Inflammatory macrophage (primary cell): ENCODE data around the gene BHLHE23.

ENCODE experiments used
- DNase-seq, 2 donors: peaks; one replicate each; pipeline ENCODE4 v3.0.0-alpha.2; 2020 to 2022

BHLHE23 gene

DNA sequence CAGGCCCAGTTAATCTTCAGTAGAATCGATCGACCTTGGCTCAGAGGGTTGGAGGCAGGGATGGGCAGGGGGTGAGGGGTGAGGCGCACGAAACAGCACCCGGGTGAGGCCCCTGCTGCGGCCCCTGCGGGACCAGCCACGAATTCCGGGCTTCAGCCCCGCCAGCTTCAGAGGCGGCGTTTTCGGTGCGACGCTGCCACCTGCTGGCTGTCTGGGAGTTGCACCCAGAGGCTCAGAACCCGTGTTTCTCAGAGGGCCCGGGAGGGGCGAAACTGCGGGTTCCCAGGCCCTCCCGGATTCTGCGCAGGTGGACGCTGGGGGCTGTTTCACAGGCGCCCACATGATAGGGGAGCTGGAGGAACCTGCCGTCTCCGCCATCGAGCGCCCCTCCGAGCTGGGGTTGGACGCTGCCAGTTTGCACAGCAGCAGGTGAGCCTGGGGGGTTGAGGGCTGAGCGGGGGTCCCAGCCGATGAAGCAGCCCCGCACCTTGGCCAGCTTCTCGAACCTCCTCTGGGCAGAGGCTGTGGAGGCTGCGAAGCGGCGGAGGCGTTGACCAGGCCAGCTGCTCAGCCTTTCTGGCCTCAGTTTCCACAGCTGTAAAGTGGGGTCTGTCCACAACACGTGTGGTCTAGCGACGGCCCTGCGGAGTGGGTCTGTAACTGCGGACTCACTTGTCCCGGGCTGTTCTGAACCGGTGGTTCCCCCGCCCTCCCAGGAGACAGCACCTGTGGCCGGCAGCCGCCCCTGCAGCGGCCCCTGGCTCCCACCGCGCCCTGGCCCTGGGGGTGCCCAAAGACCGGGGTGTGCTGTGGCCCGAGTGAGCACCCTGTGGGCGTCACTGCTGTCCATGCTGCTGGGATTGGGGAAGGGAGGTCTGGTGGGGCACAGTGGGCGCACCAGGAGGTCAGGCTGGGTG is 2.5 kb upstream of the BHLHE23 start:
- DNase-seq: peak; percentile 78 to 80

DNA sequence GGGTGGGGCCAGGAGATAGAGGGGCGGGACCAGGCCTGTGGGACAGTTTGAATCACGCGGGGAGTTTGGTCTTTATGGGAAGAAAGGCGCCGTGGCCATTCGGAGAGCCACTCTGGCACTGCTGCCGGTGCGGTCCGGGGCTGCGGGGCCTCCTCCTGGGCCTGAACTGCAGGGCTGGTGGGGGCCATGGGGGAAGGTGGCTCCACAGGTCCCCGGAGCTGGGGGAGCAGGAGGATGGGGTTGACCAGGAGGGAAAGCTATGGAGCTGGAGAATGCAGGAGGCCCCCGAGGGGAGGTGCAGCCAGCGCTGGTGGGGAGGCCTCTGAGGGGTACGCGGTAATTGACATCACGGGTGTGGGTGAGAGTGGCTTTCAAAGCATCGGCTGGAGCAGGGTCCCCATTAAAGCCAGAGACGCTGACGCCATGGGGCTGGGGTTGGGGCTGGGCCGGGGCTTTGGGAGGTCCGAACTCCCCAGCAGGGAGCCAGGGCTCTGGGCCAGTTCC is 1.8 kb upstream of the BHLHE23 start:
- DNase-seq: no peak

DNA sequence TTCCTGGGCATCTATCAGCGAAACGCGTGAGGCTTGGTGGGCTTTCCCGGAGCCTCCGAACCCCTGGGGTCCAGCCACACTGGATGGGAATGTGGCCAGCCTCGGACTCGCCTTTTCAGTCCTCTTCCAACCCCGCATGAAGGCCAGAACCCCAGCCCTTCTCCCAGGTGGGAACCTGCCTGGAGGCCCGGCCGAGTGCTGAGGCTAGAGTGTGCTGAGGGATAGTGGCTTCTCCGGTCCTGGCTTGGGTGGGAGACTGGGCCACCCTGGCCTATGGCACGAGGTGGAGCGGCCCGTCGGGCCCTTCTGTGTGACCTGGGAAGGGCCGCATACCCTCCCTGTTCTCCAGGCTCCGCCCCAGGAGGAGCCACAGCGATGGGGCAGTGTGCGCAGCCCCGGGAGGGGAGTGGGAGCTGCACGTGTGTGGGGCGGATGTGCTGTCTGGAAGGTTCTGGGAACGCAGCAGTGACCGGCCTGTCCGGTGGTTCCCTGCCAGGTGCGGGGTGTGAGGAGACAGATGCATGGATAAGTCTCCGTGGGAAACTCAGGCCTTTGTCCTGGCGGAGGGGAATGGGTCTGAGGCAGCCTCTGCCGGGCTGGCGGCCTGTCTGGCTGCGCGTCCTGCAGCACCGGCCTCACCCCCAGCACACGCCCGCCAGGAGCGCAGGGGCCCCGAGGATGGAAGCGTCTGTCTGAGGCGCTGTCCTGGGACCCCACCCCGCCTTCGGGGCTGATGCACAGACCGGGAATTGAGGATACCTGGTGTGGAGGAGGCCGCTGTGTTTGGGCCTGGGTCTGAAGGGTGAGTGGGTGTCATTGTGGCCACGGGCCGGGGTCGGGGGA is 1.1 kb upstream of the BHLHE23 start:
- no peak for DNase-seq

DNA sequence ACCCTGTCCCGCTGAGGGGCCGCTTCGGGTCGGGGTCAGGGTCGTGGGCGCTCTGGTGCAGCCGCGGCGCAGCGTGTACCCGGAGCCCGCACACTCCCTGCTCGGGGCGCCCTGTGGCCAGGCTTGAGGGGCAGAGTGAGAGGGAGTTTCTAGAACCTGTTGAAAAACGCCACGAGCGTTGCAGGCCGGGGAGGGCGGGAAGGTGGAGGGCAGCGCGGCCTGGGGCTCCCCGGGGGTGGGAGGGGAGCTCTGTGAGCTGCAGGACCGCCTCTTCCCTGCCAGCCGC is 539 bp upstream of the BHLHE23 start:
- DNase-seq: no peak

DNA sequence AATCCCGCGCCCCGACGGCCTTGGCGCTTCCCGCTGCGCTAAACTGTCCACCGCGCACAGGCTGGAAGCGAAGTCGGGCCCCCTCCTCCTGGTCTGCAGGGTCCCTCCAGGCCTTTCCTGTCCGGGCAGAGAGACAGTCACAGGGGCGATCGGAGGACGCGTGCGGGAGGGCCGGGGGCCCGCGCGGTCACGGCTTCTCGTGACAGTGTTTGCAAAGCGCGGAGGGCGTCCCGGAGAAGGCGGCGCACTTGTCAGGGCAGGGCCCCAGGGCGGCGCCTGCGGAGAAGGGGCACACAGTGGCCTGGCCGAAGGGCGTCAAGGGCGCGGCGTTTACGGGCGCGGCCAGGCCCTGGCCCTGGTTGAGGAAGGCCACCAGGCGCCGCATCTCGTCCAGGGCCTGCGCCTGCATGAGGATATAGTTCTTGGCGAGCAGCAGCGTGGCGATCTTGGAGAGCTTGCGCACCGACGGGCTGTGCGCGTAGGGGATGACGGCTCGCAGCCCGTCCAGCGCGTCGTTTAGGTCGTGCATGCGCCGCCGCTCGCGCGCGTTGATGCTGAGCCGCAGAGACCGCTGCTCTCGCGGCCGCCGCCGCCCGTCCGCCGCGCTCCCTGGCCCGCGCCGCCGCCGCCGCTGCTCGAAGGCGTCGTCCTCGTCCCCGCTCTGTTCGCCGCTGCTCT is 763 bp downstream of the BHLHE23 start:
- no peak for DNase-seq

DNA sequence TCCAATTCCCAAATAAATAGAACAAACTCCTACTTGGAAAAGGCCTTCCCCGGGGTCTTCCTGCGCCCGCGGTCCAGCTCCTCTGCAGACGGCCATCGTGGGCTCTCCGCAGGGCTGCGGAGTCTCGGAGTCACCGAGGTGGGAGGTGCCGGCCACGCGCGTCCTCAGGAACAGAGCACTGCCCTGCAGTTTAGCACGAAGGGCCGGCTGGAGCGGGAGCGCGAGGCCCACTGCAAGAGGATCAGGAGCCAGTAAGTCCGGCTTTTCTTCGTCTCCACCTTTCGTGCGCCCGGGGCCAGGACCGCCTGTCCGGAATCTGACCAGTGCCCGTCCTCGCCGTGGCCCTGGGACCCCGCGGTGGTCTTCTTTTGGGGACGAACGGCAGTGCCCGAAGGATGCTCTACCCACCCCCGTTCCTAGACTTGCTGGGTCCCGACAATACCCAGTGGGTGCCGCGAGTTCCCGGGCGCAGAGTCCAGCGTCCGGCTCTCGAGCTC is 1.4 kb downstream of the BHLHE23 start:
- no peak for DNase-seq

DNA sequence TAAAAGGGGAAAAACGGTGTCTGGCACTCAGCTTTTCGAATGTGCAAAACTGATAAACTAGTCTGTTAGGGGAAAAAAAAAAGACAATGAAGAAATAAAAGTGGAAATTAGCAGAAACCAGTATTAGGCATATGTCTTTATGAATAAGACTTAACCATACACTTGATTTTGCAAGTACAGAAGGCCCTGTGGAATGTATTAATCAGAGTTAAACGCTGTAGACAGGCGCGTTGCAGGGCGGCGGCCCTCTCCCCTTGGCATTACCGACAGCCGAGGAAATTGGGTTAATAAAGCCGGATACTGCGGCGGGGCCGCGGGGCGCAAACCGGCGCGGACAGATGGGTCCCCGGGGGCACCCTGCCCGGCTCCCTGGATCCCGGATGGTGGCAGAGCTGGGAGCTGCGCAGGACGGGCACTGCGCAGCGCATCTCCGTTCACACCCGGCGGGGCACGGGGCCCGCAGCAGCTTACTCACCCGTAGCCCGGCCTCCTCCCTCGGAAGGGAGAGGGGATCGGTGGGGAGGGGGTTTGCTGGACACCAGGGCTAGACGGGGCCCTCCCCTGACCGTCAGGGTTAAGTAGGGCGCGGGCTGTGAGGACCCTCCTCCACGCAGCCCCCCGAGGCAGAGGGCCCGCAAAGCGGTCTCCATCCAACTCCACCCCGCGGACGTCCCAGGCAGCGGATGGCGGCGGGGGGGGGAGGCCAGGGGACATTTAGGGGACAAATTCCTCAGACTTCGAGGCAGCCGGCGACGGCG is 2.0 kb downstream of the BHLHE23 start:
- no peak for DNase-seq

DNA sequence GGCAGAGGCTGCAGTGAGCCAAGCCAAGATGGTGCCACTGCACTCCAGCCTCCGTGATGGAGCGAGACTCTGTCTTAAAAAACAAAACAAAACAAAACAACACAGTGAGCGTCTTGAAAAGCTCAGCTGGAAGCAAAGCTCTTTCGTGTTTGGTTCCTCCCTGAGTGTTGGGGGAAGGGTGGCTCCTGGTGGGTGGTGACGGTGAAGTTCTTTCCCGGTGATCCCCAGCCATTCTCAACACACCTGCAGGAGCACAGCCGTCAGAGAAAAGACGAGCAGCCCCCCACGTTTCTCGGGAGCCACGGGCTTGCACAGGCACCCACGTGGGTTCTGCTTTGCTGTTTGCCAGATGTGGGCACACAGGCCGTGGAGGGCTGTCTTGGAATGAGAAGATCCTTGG is 3.2 kb downstream of the BHLHE23 start:
- DNase-seq: no peak

DNA sequence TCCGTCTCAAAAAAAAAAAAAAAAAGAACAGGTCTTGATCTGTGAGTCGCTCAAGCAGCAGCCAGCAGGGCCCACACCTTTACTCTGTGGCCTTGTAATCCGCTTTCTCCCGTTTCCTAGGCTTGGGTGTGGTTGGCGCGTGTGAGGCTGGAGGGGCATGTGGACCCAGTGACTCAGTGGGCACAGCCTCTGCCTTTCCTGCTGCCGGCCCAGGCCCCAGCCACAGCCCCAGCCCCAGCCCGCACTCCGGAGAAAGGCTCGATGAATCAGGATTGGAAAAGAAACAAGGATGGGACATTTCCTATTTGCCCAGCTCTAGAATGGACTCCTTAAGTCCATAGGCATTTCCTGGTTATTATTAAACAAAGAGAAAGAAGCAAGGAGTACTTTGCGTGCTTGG is 4.3 kb downstream of the BHLHE23 start:
- DNase-seq: no peak

DNA sequence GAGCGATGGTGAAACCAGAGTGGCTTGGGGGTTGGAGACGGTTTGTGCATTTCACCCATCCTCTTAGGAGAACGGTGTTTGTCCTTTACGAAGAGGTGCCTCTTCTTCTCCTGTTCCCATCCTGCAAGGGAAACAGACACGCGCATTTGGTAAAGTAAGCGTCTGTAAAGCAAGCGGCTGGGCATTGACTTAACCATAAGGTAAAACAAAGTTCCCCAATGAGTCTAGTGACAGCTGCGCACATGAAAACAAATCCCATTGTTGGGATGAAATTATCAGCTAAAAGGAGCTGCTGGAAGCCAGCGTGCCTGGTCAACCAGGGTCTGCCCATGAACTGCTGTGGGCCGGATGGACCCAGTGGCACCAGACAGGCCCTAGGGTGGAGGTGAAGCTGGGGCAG is 5.8 kb downstream of the BHLHE23 start:
- no peak for DNase-seq

DNA sequence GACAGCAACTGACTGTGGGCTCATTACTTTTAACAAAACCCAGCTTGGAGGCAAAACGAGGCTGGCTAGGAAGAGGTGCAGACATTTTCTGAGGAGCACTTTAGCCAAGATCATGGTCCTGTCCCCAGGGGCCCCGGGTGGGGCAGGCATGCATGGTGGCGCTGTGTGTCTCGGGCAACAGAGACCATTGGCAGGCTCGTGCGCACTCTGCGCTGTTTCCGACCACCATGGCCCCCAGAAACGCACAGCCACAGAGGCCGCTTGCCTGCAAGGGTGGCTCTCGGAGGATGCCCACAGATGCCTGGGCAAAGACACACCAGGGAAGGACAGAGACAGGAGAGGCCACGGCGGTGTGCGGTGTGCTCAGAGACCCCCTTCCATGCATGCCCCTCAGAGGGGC is 6.7 kb downstream of the BHLHE23 start:
- DNase-seq: no peak

DNA sequence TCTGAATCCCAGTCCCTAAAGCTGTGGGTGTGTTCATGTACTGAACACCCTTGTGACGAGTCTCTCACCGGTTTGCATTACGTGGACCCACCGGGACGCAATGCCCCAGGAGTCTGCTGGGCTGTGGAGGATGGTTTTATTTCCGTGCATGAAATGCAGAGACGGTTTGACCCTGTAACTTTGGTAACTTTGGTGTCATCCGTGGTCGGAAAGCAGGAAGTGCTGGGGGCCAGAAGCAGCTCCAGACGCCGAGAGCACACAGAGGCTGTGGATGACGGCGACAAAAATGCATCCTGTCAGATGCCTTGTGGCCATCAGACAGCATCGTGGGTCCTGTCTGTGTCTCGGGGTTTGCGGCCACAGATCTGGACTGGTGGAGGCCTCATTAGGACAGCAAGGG is 7.2 kb downstream of the BHLHE23 start:
- DNase-seq: no peak

DNA sequence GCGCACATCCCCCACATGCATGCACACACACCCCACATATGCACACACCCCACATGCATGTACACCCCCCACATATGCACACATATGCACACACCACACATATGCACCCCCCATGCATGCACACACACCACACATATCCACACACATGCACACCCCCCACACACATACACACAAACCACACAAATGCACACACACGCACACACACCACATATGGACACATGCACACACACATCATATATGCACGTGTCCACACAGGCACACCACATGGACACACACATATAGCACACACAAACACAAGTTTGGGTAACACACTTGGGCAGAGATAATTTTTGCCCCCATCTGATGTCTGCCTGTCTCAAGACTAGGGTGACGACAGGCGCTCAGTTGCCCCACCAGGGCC is 8.3 kb downstream of the BHLHE23 start:
- DNase-seq: no peak

DNA sequence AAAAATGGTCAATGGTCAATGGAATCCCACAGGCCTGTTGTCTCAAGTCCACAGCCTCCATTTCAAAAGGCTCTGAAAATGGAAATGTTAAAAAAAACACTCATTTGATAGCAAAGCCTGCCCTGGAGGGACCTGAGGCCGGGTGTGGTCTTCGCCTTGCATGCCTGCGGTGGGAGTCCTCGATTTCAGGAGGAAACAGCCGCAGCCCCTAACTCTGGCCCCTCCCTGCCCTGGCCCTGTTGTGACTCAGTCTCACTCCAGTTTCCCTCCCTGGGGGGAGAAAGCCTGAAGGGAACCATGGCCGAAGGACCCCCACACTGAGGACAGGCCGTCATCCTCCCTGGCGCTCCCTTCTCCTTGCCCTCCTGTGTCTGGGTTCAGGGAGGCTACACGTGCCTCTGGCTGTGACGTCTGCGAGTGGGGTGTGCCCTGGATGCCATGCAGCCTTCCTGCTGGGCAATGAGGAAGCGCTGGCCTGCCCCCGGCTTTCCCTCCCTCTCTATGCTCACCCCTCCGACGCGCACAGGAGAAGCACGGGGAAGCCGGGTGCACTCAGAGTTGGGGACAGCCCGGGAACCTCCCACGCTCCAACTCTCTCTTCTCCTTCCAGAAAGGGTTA is 9.2 kb downstream of the BHLHE23 start:
- DNase-seq: peak; percentile 84 to 85

DNA sequence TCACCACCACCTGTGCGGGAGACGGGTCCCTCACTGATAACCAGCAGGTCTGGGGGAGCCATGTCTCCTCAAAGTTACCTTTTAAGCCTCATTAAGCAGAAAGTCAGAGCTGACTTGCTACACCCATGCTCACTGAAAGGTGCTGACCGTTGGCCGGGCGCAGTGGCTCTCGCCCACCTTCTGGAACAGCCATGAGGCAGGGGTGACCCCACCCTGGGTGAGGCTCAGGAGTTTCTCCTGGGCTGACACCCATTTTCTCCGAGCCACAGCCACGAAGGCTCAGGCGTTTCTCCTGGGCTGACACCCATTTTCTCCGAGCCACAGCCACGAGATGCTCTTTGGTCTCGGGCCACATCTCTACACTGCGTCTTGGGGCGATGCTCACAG is 10.2 kb downstream of the BHLHE23 start:
- DNase-seq: no peak

DNA sequence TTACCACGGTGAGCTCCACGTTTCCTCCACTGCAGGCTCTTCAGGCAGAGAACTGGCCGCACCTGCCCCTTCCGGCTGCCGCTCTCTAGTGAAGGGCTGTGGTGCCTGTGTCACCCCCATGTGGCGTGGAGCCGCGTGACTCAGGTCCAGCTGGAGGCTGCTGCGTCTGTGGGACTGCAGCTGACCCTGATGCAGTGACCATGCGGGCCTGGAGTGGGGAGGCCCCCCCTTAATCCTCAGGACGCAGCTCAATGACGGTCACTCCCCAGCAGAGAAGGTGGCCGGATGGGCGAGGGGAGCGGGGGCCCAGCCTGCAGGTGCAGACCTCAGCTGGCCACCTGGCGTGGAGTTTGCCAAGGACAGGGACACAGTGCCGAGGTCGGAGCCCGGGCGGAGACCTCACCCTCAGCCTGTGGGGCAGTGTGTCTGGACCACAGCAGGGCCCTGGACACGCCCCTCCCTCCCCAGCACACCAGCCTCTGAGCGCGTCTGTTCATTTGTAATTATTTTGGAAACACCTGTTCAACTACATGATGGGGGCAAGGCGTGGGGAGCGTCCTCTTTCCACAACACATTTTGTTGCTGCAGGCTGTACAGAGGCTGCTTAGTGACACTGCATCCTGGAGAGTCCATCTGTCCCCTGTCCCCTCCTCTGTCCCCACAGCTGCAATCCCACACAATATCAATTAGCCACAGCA is 10.7 kb downstream of the BHLHE23 start:
- DNase-seq: no peak

DNA sequence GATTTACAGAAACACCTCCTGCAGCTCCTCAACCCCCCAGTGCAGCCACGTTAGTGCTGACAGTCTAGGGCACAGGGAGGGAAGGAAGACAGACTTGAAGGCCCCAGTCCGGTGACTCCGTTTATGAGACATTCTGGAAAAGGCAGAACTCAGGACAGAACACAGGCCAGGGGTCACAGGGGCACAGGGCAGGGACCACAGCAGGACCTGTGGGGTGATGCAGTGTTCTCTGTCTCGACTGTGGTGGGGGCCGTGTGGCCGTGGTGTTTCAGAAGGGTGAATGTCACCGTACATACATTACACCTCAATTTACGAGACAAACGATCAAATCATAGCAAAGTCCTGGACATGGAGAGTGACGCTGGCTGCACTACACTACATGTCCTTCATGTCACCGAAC is 11.3 kb downstream of the BHLHE23 start:
- DNase-seq: no peak

DNA sequence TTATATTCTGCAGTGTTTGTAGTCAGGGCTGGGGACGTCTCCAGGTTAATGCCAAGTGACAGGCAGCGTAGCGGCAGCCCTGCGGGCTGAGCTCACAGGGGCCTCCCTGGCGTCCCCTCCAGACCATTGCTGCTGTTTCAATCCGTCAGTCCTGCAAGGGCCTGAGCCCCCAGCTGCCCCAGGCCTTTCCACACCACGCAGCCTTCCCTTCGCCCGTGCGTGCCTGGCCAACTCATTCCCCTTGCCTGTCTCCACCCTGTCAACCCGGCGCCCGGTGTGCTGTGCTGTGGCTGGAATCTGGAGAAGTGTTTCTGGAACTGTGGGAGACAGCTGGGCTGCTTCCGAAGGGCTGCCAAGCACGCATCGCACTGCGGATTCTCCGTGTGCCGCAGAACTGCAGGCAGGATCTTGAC is 11.9 kb downstream of the BHLHE23 start:
- no peak for DNase-seq

DNA sequence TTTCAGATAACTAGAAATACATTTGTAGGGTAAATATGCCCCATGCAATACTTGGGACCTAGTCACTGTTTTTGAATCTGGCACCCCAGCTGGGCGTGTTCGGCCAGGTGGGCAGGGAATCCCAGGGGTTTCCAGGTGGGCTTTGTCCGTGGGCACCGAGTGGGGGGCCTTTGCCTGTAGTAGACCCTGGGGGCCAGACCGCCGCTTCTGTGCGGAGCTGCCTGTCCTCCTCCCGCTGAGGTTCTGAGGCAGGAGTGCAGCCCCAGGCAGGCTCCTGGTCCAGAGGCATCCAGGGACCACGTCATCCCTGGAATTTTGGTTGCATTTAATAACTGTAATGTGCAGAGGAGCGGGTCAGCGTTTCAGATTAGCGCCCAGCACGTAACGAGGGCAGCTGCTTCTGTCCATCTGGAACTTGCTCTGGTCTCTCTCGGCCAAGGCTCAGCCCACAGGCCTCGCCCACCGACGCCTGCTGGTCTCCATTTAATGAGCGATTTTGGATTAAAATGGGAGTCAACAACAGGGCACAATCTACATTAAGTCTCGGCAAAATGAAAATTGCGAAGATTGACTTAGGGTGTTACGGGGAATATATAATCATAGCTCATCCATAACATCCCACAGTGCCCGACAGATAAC is 12.8 kb downstream of the BHLHE23 start:
- no peak for DNase-seq

DNA sequence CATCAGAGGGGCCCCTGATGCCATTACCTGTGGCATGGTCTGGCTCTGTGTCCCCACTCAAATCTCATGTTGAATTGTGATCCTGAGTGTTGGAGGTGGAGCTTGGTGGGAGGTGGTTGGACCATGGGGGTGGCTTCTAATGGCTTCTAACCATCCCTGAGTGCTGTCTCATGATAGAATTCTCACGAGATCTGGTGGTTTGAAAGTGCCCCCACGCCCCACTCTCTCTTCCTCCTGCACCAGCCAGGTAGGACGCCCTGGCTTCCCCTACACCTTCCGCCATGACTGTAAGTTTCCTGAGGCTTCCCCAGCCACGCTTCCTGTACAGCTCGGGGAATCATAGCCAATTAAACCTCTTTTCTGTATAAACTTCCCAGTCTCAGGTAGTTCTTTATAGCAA is 14.9 kb downstream of the BHLHE23 start:
- no peak for DNase-seq
